Erythroblast (primary cell): ENCODE results near the gene TRAPPC8.

Experiments used
- GATA1 ChIP-seq: IDR thresholded peaks from 2 replicates; pipeline ENCODE4 v1.6.1; 2011; ENCODE audit warnings: low read depth, mild to moderate bottlenecking, control low read depth, low read length, moderate library complexity
- POLR2A ChIP-seq: IDR thresholded peaks from 2 replicates; pipeline ENCODE4 v1.6.1; 2011; ENCODE audit warnings: mild to moderate bottlenecking, low read length

GRCh38 chr18:31814132-31814531 is 128.8 kb downstream of the TRAPPC8 start:
- TF ChIP-seq POLR2A = no peak
- no peak for TF ChIP-seq GATA1
